LNCaP clone FGC (cell line): Measurements from ENCODE around the gene COA8.

Source experiments
- DNase-seq: peaks from one replicate; pipeline ENCODE4 v3.0.0-alpha.2; 2011; ENCODE audit warnings: low read depth
- H3K4me3 ChIP-seq: 2 replicates; pipeline ENCODE4 v1.5.1; 2011; ENCODE audit warnings: mild to moderate bottlenecking, low read depth, low read length, control low read depth
- TF ChIP-seq, protein P1 (sequence below): IDR thresholded peaks from 2 replicates; pipeline ENCODE4 v1.5.1; 2012; ENCODE audit warnings: mild to moderate bottlenecking; ENCODE audit not compliant: control insufficient read depth, insufficient read depth; ENCODE audit errors: extremely low read depth

COA8 gene

DNA sequence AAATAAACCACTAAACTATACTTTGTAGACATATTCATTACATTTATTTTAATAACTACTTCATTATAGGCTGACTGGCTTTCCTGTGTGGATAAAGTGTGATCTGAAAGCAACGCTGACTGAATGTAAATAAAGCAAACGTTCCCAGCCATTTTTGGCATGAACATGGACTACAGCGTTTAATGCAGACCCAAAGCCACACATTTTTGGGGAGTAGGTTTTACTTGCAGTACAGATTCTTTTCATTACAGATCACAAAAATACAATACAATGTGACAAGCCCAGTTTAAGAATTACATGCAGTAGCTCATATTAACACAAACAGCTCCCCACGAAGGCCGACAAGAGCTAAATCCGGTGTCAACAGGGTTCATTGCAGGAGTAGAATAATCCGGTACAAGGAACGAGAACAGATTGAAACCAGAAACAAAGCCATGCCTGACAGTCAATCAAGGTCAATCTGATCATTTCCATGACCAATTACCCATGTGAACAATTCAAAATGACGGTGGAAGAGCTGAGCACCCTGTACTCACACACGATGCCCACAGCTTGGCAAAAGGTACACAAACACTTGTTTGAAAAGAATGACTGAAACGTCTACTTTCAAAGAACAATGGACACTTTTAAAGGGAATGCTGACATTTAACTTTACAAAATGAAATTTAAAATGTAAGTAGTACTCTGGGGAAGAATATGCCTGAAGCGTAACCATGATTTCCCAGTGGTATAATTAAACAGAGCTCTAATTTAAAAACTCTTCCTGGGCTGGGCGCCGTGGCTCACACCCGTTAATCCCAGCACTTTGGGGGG is 5.6 kb upstream of the COA8 start:
- TF ChIP-seq, protein P1, sequence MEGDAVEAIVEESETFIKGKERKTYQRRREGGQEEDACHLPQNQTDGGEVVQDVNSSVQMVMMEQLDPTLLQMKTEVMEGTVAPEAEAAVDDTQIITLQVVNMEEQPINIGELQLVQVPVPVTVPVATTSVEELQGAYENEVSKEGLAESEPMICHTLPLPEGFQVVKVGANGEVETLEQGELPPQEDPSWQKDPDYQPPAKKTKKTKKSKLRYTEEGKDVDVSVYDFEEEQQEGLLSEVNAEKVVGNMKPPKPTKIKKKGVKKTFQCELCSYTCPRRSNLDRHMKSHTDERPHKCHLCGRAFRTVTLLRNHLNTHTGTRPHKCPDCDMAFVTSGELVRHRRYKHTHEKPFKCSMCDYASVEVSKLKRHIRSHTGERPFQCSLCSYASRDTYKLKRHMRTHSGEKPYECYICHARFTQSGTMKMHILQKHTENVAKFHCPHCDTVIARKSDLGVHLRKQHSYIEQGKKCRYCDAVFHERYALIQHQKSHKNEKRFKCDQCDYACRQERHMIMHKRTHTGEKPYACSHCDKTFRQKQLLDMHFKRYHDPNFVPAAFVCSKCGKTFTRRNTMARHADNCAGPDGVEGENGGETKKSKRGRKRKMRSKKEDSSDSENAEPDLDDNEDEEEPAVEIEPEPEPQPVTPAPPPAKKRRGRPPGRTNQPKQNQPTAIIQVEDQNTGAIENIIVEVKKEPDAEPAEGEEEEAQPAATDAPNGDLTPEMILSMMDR, result no peak
- H3K4me3 ChIP-seq, result no peak overlapping the region
- DNase-seq, result no peak

DNA sequence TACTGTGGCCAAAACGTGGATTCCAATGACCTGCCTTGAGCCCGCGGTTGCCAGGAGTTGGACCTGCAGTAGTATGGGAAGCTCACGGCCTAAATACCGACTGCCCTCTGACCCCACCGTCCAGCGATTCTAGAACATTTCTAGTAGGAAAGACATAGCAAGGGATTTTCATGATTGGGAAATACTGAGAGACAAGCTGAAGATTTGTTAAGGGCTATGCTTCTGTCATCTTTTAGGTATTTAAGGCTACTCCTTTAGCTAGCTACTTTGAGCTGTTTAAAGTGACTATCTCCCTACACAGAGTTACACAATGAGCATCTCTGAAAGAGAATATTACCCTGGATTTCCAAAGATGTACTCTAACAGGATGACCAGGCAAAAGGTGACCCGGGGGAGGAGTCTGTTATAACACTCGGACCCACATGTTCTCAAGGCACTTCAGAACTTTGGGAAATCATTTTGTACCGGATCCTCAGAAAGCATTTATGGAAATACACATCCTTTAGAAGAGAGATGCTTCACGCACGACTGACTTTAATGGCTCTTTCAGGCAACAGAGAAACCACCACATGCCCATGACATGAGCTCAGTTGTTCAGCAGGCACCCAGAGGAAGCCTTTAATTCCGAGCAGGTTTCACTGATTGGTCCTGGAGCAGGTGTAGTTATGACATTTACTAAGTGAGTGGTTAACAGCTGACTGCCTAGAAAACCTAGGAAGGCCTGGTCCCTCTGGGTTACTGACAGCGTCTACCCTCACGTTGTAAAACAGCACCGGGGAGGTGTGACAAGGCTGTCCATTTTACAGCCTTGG is 4.5 kb upstream of the COA8 start:
- no peak for DNase-seq
- TF ChIP-seq, protein P1, result no peak
- H3K4me3 ChIP-seq, result no peak overlapping the region

DNA sequence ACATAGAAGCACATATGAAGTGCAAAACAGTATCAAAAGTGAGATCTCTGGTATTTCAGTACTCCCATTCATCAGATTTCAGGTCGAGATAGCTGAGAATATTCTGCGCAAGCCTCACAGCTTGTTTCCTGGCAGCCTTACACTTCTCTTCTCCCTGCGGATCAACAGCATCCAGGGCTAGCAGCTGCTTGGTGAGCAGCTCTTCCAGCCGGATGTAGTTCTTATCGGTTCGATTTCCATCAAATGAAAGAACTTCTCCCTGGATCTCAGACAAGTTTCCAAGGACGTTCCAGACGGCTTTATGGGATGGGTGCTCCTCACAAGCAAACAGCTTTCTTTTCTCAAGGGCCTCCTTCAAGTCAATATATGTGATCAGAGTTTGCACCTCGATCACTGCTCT is 3.0 kb upstream of the COA8 start:
- TF ChIP-seq, protein P1, result no peak
- DNase-seq, result no peak
- no peak overlapping the region for H3K4me3 ChIP-seq

DNA sequence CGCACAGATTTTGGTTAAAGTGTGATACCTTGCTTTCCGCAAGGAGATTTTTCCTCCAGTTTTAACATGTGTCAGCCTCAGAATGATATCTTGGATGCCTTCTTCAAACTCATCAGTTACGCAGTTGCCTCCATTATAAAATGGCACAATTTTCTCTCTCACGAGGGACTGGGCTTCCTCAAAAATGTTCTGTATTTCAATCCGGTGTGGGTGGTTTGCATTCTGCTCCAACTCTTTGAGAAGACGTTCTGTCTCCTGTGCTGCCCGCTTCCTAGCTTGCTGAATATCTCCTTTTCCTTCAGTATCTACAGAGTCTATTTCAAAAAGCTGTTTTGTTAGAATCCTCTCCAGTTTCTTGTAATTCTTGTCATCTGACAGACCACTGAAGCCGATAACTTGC is 2.1 kb upstream of the COA8 start:
- peak overlapping the region; percentile 62 for H3K4me3 ChIP-seq
- TF ChIP-seq, protein P1, result no peak
- no peak for DNase-seq

DNA sequence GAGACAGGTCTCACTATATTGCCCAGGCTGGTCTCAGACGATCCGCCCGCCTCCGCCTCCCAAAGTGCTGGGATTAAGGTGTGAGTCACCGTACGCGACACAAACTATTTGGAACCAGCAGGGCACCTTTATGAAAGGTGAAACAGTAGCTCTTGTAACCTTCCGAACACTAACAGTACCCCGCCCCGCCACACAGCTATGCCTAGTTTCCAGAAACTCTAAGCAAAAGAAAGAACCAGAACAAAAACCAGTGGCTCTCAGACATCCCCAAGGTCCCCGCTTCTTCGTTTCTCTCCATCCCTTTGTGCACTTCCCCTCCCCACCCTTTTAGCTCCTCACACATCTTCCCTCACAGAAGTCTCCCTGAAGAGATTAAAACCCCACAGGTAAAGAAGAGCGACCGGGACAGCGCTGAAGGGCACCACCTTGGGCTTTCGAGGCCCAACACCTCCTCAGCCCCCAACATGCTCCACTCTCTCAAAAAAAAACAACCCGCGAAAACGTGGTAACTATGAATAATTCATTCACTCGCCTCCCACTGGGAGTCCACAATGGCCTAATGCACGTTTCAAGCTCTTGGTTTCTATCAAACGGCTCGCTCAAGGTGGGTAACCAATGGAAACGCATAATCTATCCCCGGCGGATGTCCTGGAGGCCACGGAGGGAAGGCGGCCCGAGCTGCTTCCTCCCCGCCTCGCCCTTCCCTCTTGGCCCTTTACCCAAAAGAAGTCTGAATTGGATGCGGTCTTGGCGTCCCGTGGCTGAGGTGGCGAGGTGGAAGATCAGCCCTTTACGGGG is 1.2 kb upstream of the COA8 start:
- TF ChIP-seq, protein P1, result no peak
- peak overlapping the region; percentile 62 for H3K4me3 ChIP-seq
- DNase-seq, result no peak

DNA sequence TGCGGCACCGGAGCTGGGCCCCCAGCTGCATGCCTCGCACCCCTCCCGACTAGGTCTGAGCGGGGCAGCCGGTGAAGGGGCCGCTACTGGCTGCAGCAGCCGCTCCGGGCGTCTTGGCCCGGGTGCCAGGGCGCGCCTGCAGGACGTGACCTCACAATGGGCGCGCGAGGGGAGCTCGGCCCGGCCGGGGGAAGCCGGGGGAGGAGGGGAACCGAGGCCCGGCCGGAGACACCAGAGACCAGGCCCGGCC is 656 bp upstream of the COA8 start:
- H3K4me3 ChIP-seq, result peak overlapping the region; percentile 62
- TF ChIP-seq, protein P1, result no peak
- no peak for DNase-seq
